Stimulated activated memory B cell treated with anti-CD40 and anti-IgM and Interleukin-4, amounts not matched to agents 10 μg/mL and 1 μg/mL and 100 μg/mL, for 72 hours (primary cell): ENCODE measurements around the gene JAZF1.

ENCODE experiments used
- ATAC-seq: fragments of 150-1000 bp; cut with Tn5 transposase; 2 replicates; pipeline ENCODE4 v1.10.0; 2021
- H3K27ac Mint-ChIP-seq: one replicate; pipeline ENCODE4 v1.8.0; 2022; ENCODE audit warnings: mild to moderate bottlenecking, mixed read lengths
- H3K27me3 Mint-ChIP-seq: one replicate; pipeline ENCODE4 v1.8.0; 2022; ENCODE audit warnings: mixed read lengths
- H3K36me3 Mint-ChIP-seq: one replicate; pipeline ENCODE4 v1.8.0; 2022; ENCODE audit warnings: mixed read lengths
- H3K4me1 Mint-ChIP-seq: one replicate; pipeline ENCODE4 v1.8.0; 2022; ENCODE audit warnings: mixed read lengths
- H3K4me3 Mint-ChIP-seq: one replicate; pipeline ENCODE4 v1.8.0; 2022; ENCODE audit warnings: mild to moderate bottlenecking, moderate library complexity, mixed read lengths
- H3K9me3 Mint-ChIP-seq: one replicate; pipeline ENCODE4 v1.8.0; 2022; ENCODE audit warnings: mixed read lengths

Gene JAZF1

DNA sequence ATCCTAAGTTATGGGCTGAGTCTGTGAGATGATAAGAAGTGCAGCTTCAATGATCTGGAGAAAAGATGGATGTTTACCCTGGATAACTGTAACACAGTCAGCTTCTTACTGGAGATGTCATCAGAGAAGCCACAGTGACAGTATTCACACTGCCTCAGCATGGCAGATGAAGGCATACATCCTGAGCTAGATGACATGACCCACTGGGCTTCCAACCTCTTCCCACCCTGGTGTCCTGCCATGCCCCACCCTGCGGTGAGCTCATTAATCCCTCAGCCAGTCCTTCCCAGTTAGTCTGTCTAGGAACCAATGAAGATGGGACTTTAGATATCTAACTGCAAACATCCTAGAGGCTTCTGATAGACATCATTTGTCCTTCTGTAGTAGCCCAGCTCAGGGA lies 226.8 kb downstream of the JAZF1 start:
- Mint-ChIP-seq H3K27me3 (no peaks in the 10 kb centered on the region), H3K36me3 (peaks cover 42% of the 10 kb centered on the region), H3K27ac (no peak overlapping the region), H3K4me1 (peaks cover 5% of the 10 kb centered on the region), H3K9me3 (no peaks in the 10 kb centered on the region), H3K4me3 (no peak overlapping the region)
- no peak for ATAC-seq

DNA sequence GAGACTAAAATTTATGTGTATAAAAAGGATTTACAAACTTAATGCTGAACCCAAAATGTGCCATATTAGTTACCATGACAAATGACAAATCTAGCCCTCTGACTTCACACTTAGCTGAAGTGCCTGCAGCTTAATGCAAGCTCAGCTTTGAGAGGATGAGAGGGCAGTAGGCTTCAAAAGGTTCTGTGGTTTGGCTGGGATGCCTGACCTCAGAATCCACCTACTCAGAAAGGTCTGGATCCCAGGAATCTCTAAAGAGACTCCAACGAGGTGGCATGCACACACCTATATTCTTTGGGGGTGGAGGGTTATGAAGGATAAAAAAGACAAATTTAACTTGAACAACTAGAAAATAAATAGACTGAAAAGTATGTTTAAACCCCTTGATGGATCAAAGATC lies 227.2 kb downstream of the JAZF1 start:
- Mint-ChIP-seq H3K4me3 (no peak overlapping the region), H3K4me1 (peaks cover 5% of the 10 kb centered on the region), H3K9me3 (no peaks in the 10 kb centered on the region), H3K27me3 (no peaks in the 10 kb centered on the region), H3K36me3 (peaks cover 39% of the 10 kb centered on the region), H3K27ac (no peak overlapping the region)
- no peak for ATAC-seq

DNA sequence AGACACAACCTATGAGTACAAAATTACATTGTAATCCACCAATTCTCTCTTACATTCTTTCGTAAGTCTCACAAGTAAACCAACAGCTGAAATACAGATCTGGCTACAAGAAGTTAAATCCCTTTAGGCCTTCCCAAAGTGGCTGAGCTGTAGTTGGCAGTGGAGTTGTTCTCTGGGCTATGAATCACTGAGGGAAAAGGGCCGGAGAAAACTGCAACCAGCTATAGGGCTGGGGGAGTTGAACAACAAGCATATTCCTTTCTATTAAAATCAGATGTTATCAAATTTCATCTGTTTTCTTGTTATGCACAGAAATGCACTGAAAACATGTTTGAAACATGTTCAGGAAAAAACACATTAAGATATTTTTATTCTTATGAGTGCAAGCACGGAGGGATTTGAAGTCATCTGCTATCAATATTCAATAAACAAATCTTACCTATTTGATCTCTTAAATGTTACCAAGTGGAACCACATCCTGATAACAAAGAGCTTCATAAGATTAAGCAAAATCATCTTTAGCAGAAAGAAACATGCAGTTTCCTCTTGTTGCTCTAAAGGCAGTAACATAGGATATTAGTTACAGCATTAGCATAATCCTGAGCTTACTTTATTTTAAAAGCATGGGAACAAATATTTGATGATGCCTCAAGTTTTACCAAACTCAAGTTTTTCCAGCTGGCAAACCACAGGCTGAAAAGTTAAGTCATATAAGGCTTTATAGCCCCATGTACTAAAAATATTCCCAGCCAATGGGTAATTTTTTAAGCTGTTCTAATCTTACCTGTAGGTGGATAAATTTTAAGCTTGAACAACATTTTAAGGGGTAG lies 227.9 kb downstream of the JAZF1 start:
- H3K27me3 Mint-ChIP-seq, result no peaks in the 10 kb centered on the region
- H3K27ac Mint-ChIP-seq, result no peak overlapping the region
- peaks cover 5% of the 10 kb centered on the region for H3K4me1 Mint-ChIP-seq
- H3K9me3 Mint-ChIP-seq, result no peaks in the 10 kb centered on the region
- H3K4me3 Mint-ChIP-seq, result no peak overlapping the region
- H3K36me3 Mint-ChIP-seq, result peaks cover 36% of the 10 kb centered on the region
- ATAC-seq, result no peak

GRCh38 chr7:27950123-27950522 lies 230.5 kb downstream of the JAZF1 start:
- Mint-ChIP-seq H3K4me1 (peaks cover 5% of the 10 kb centered on the region), H3K27ac (no peak overlapping the region), H3K27me3 (no peaks in the 10 kb centered on the region), H3K36me3 (peaks cover 32% of the 10 kb centered on the region), H3K9me3 (no peaks in the 10 kb centered on the region), H3K4me3 (no peak overlapping the region)
- ATAC-seq, result no peak

- Mint-ChIP-seq H3K27ac (no peak overlapping the region), H3K4me1 (peaks cover 5% of the 10 kb centered on the region), H3K9me3 (no peaks in the 10 kb centered on the region), H3K4me3 (no peak overlapping the region), H3K27me3 (no peaks in the 10 kb centered on the region), H3K36me3 (peaks cover 33% of the 10 kb centered on the region)
- no peak for ATAC-seq
Measured at GRCh38 chr7:27948861-27949260, 231.7 kb downstream of the JAZF1 start.

- Mint-ChIP-seq H3K4me1 (peaks cover 5% of the 10 kb centered on the region), H3K27me3 (no peaks in the 10 kb centered on the region), H3K4me3 (no peak overlapping the region), H3K9me3 (no peaks in the 10 kb centered on the region), H3K36me3 (peaks cover 35% of the 10 kb centered on the region), H3K27ac (no peak overlapping the region)
- no peak for ATAC-seq
Measured at GRCh38 chr7:27947586-27948278, 232.9 kb downstream of the JAZF1 start.

- Mint-ChIP-seq H3K9me3 (no peaks in the 10 kb centered on the region), H3K36me3 (peaks cover 41% of the 10 kb centered on the region), H3K4me1 (peaks cover 5% of the 10 kb centered on the region), H3K27ac (no peak overlapping the region), H3K4me3 (no peak overlapping the region), H3K27me3 (no peaks in the 10 kb centered on the region)
- ATAC-seq, result no peak
Measured at GRCh38 chr7:27946351-27946750, 234.2 kb downstream of the JAZF1 start.

DNA sequence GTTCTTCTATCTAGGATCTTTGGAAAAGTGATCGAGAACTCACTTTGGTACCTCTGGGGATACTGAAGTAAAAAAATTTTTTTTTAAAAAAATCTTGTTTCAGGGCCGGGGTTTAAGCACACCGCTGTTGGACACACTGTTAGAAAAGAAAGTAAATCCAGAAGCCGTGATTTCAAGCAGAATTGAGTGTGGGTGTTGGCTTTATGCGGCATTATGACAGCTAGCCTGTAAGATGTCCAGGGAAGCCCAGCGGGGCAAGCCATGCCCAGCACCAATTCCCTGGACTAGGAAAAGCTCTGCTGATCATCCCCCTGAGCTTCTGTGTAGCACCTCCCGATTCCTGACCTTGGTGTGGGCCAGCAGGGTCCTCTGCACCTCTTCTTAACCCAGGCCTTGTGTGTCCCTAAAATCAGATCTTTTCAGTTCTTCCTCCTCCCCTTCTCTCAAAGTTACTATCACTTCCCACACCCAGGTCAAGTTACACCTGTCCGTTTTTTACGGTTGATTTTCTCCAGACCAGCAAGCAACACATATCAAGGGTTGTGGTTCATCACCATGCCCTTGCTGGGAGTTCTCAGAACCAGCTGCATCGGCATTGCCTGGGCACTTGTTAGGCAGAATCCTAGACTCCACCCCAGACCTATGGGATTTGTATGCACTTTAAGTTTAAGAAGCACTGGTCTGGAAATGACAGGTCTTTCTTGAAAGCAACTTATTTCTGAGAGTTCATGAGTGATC lies 235.4 kb downstream of the JAZF1 start:
- Mint-ChIP-seq H3K4me3 (no peak overlapping the region), H3K36me3 (peaks cover 51% of the 10 kb centered on the region), H3K4me1 (peaks cover 8% of the 10 kb centered on the region), H3K9me3 (no peaks in the 10 kb centered on the region), H3K27ac (no peak overlapping the region), H3K27me3 (no peaks in the 10 kb centered on the region)
- ATAC-seq, result no peak

- H3K9me3 Mint-ChIP-seq, result no peaks in the 10 kb centered on the region
- peaks cover 52% of the 10 kb centered on the region for H3K36me3 Mint-ChIP-seq
- no peak overlapping the region for H3K4me3 Mint-ChIP-seq
- ATAC-seq, result no peak
- H3K27ac Mint-ChIP-seq, result no peak overlapping the region
- H3K27me3 Mint-ChIP-seq, result no peaks in the 10 kb centered on the region
- H3K4me1 Mint-ChIP-seq, result peaks cover 5% of the 10 kb centered on the region
Measured at GRCh38 chr7:27944643-27945042, 236.0 kb downstream of the JAZF1 start.

DNA sequence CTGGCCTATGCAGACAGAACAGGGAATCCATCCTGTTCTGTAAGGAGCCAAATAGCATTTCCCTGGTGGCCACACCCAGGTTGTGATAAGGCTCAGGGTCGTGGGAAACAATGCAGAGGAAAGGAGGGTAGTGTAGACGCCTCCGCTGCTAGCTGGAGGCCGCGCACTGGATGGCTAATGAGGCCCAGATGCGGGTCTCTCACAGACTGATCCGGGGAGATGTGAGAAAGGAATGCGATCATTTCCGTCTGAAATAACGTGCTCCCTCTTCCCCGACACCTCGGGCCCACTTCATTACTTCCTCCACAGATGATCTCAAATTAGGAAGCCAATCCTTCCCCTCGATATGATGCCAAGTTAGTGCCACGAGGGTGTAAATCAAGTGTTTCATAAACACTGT lies 237.4 kb downstream of the JAZF1 start:
- Mint-ChIP-seq H3K36me3 (peaks cover 50% of the 10 kb centered on the region), H3K27me3 (no peaks in the 10 kb centered on the region), H3K4me3 (no peak overlapping the region), H3K9me3 (no peaks in the 10 kb centered on the region), H3K4me1 (peaks cover 6% of the 10 kb centered on the region), H3K27ac (no peak overlapping the region)
- no peak for ATAC-seq

- no peak for ATAC-seq
- H3K4me1 Mint-ChIP-seq, result peaks cover 11% of the 10 kb centered on the region
- no peaks in the 10 kb centered on the region for H3K27me3 Mint-ChIP-seq
- H3K27ac Mint-ChIP-seq, result no peak overlapping the region
- H3K9me3 Mint-ChIP-seq, result no peaks in the 10 kb centered on the region
- H3K4me3 Mint-ChIP-seq, result no peak overlapping the region
- H3K36me3 Mint-ChIP-seq, result peaks cover 50% of the 10 kb centered on the region
Measured at GRCh38 chr7:27942711-27943110, 237.9 kb downstream of the JAZF1 start.

DNA sequence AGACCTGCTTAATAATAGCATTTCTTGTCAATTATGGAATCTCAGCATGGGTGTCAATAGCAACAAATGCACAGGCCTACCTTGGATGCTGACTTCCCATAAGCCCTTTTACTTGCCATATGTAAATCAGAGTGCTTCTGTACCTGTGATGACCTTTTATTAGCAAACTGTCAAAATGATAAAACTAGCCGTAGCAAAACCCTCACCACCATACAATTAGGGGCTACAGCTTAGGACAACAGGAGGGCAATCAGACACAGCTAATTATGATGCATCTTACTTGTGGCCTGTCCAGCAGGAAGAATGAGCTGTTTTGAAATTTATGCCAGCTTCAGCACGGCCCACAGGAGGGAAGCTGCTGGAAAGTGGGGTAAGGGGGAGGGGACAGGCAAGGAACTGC lies 239.1 kb downstream of the JAZF1 start:
- no peaks in the 10 kb centered on the region for H3K9me3 Mint-ChIP-seq
- ATAC-seq, result no peak
- no peaks in the 10 kb centered on the region for H3K27me3 Mint-ChIP-seq
- peaks cover 11% of the 10 kb centered on the region for H3K4me1 Mint-ChIP-seq
- no peak overlapping the region for H3K27ac Mint-ChIP-seq
- H3K36me3 Mint-ChIP-seq, result peaks cover 46% of the 10 kb centered on the region
- no peak overlapping the region for H3K4me3 Mint-ChIP-seq

DNA sequence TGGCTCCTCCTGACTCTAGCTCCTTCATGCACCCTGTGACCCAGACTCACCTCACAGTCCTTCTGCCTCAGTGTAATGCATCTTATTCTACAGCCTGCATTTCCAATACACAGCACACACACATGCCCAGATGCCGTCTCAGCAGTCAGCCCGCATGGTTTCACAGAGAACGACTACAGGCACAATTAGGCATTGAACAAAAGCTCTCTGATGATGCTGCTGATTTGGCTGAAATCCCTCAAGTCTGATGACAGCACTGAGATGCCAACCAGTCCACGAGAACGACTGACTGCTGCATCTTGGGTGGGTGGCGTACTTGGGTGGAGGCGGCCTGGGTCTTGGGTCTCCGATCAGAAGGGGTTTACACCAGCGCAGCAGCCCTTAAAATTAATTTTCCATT lies 240.3 kb downstream of the JAZF1 start:
- ATAC-seq, result no peak
- Mint-ChIP-seq H3K9me3 (no peaks in the 10 kb centered on the region), H3K27ac (no peak overlapping the region), H3K4me1 (peaks cover 11% of the 10 kb centered on the region), H3K4me3 (no peak overlapping the region), H3K36me3 (peaks cover 43% of the 10 kb centered on the region), H3K27me3 (no peaks in the 10 kb centered on the region)

GRCh38 chr7:27939893-27940292 lies 240.7 kb downstream of the JAZF1 start:
- Mint-ChIP-seq H3K4me3 (no peak overlapping the region), H3K27ac (no peak overlapping the region), H3K9me3 (no peaks in the 10 kb centered on the region), H3K36me3 (peaks cover 40% of the 10 kb centered on the region), H3K4me1 (peaks cover 11% of the 10 kb centered on the region), H3K27me3 (no peaks in the 10 kb centered on the region)
- no peak for ATAC-seq

- Mint-ChIP-seq H3K4me3 (no peak overlapping the region), H3K4me1 (peaks cover 11% of the 10 kb centered on the region), H3K27me3 (no peaks in the 10 kb centered on the region), H3K27ac (no peak overlapping the region), H3K9me3 (no peaks in the 10 kb centered on the region), H3K36me3 (peaks cover 36% of the 10 kb centered on the region)
- no peak for ATAC-seq
Measured at GRCh38 chr7:27936768-27937102, 243.9 kb downstream of the JAZF1 start.
